HG02623 (cell line): ENCODE data around the gene OR11H6.
"Not testable (repeated sequence)": the region's sequence is repeated elsewhere in the genome, so short reads cannot be mapped to it uniquely, and the experiment has no call there.

Experiments
- ATAC-seq: cut with Tn5 transposase; IDR thresholded peaks from one replicate; pipeline ENCODE4 v1.9.1; 2021; ENCODE audit warnings: moderate library complexity; ENCODE audit not compliant: unreplicated experiment

OR11H6 gene

DNA sequence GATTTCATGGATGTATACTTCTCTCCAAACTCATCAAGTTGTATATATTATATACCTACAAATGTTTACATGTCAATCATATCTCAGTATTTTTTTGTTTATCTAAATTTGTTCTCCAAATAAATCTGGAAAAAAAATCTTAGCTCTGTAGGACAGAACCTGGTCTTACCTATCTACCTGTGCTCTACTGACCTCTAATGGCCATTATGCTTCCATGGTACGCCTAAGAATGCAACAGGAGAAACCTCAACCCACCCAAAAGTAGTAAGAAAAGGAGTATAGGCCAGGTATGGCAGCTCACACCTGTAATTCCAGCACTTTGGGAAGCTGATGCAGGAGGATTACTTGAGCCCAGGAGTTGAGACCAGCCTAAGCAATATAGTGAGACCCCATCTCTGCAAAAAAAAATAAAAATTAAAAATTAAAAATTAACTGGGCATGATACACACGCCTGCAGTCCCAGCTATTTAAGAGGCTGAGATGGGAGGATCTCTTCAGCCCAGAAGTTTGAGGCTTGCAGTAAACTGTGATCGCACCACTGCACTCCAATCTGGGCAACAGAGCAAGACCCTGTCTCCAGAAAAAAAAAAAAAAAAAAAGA, 24.2 kb downstream of the OR11H6 start:
- no peak for ATAC-seq

DNA sequence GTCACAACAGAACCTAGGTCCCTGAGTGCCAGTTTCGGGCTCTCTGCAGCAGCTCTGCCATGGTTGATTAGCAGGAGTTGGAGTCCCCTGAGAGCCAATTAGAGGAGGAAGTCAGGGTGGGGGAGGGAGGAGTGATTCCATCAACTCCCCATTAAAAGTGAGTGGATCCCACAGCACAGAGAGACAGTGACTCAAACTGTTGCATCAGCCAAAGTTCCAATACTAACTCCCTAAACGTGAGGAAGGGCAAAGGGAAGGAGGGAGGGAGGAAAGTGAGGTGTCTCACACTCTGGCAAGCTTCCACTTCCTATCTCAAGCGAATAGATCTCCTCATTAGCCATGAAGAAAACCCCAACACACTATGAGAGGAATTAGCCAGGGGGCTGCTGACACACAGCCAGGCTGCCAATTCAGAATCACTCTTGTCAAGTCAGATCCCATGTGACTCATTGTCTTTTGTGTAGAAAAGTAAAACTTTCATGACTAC, 39.2 kb downstream of the OR11H6 start:
- ATAC-seq, result no peak

DNA sequence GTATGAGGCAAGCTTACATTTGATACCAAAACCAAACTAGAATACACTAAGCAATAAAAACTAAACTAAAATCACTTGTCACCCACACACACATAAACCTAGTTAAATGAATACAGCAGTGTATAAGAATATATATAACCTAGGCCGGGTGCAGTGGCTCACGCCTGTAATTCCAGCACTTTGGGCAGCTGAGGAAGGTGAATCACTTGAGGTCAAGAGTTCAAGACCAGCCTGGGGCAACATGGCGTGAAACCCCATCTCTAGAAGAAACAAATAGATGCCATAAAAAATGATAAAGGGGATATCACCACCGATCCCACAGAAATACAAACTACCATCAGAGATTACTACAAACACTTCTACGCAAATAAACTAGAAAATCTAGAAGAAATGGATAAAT, 40.9 kb downstream of the OR11H6 start:
- not testable (repeated sequence) for ATAC-seq

DNA sequence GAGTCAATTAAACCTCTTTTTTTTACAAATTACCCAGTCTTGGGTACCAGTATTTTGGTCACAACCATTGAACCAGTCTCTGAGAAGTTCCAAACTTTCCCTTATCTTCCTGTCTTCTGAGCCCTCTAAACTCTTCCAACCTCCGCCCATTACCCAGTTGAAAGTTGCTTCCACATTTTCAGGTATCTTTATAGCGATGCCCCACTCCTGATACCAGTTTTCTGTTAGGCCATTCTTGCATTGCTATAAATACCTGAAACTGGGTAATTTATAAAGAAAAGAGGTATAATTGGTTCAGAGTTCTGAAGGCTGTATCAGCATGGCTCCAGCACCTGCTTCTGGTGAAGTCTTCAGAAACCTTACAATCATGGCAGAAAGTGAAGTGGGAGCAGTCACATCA, 50.6 kb downstream of the OR11H6 start:
- ATAC-seq, result no peak
